BJ (cell line): ENCODE results near the gene FBXO8. TPM values are rescaled to one million over a fixed set of nuclear protein-coding genes. Genes with fewer than 3 reads are reported as not detected.
"Not testable (repeated sequence)": the region's sequence is repeated elsewhere in the genome, so short reads cannot be mapped to it uniquely, and the experiment has no call there.

Source experiments
- CTCF ChIA-PET: fragments of 350-600 bp; formaldehyde crosslinking; extraction: SDS; loops from one replicate; lab custom pipeline; 2021; ENCODE audit warnings: antibody characterized with exemption, inconsistent platforms; lab: Yijun Ruan, JAX
- POLR2A ChIA-PET: fragments of 300-600 bp; sonication (Branson Sonifier 250); formaldehyde crosslinking; extraction: SDS; loops from one replicate; lab custom pipeline; 2021; ENCODE audit warnings: antibody characterized with exemption; lab: Charles Lee
- DNase-seq: peaks from one replicate; pipeline ENCODE4 v3.0.0-alpha.2; 2011; ENCODE audit warnings: low read depth
- H3K27me3 ChIP-seq: 2 replicates; pipeline ENCODE4 v1.6.0; 2011; ENCODE audit warnings: low read length; ENCODE audit not compliant: control insufficient read depth, insufficient read depth
- H3K36me3 ChIP-seq: 2 replicates; pipeline ENCODE4 v1.5.1; 2011; ENCODE audit warnings: low read length; ENCODE audit not compliant: control insufficient read depth, insufficient read depth
- H3K4me3 ChIP-seq: 2 replicates; pipeline ENCODE4 v1.5.1; 2011; ENCODE audit warnings: low read depth, mild to moderate bottlenecking, control low read depth, low read length
- CTCF ChIP-seq: IDR thresholded peaks from 2 replicates; pipeline ENCODE4 v1.5.1; 2011; ENCODE audit warnings: low read depth, mild to moderate bottlenecking, control low read depth, inconsistent platforms, low read length, moderate library complexity; ENCODE audit not compliant: insufficient read depth
- polyA plus RNA-seq: library from polyadenylated mRNA; depleted of rRNA; stranded (reverse); fragments of >200 nt; gene quantifications from 2 replicates; pipeline ENCODE4 v1.2.3, GENCODE V29; 2011

FBXO8 gene
- polyA plus RNA-seq, 1 experiment, result 19.5 TPM

- no peaks in the 10 kb centered on the region for H3K36me3 ChIP-seq
- ChIA-PET POLR2A (no interaction called here), CTCF (interaction anchor here (1.0 kb wide), 1 partner anchor 799 kb away, joined by 3 read pairs; no protein-coding TSS in a partner anchor)
- no peak for TF ChIP-seq CTCF
- DNase-seq, result no peak
- H3K27me3 ChIP-seq, result no peaks in the 10 kb centered on the region
- no peak overlapping the region for H3K4me3 ChIP-seq
These were observed 21.2 kb upstream of the FBXO8 start for GRCh38 chr4:174304664-174305063.

GRCh38 chr4:174303687-174304086 lies 20.2 kb upstream of the FBXO8 start:
- ChIA-PET POLR2A (no interaction called here), CTCF (no interaction called here)
- H3K36me3 ChIP-seq, result no peaks in the 10 kb centered on the region
- H3K4me3 ChIP-seq, result no peak overlapping the region
- no peak for TF ChIP-seq CTCF
- H3K27me3 ChIP-seq, result no peaks in the 10 kb centered on the region
- no peak for DNase-seq

DNA sequence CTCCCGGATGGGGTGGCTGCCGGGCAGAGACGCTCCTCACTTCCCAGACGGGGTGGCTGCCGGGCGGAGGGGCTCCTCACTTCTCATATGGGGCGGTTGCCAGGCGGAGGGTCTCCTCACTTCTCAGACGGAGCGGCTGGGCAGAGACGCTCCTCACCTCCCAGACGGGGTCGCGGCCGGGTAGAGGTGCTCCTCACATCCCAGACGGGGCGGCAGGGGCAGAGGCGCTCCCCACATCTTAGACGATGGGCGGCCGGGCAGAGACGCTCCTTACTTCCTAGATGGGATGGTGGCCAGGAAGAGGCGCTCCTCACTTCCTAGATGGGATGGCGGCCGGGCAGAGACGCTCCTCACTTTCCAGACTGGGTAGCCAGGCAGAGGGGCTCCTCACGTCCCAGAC lies 11.7 kb upstream of the FBXO8 start:
- POLR2A ChIA-PET, result not testable (repeated sequence)

GRCh38 chr4:174294641-174295040 lies 11.2 kb upstream of the FBXO8 start:
- CTCF ChIA-PET, H3K27me3 ChIP-seq, DNase-seq, H3K4me3 ChIP-seq, H3K36me3 ChIP-seq, POLR2A ChIA-PET: not testable (repeated sequence)

More for the DNA sequence above, 11.7 kb upstream of the FBXO8 start:
- CTCF ChIA-PET, H3K27me3 ChIP-seq, H3K4me3 ChIP-seq, H3K36me3 ChIP-seq, DNase-seq: not testable (repeated sequence)

GRCh38 chr4:174292473-174292872 lies 9.0 kb upstream of the FBXO8 start:
- DNase-seq, result no peak
- CTCF ChIA-PET, result interaction anchor here (0.9 kb wide), 1 partner anchor 22 kb away, joined by 3 read pairs; no protein-coding TSS in a partner anchor
- POLR2A ChIA-PET, result no interaction called here
- no peak for TF ChIP-seq CTCF
- Histone ChIP-seq H3K27me3 (no peaks in the 10 kb centered on the region), H3K36me3 (no peaks in the 10 kb centered on the region), H3K4me3 (no peak overlapping the region)

- Histone ChIP-seq H3K27me3 (no peaks in the 10 kb centered on the region), H3K4me3 (no peak overlapping the region), H3K36me3 (no peaks in the 10 kb centered on the region)
- DNase-seq, result no peak
- no peak for TF ChIP-seq CTCF
- CTCF ChIA-PET, result interaction anchor here (0.6 kb wide), 1 partner anchor 19 kb away, joined by 3 read pairs; no protein-coding TSS in a partner anchor
- POLR2A ChIA-PET, result no interaction called here
These were observed 3.4 kb upstream of the FBXO8 start for GRCh38 chr4:174286870-174287269.
